Liver (tissue), 9 donors: ENCODE results near the gene NCDN. TPM values are rescaled to one million over a fixed set of nuclear protein-coding genes. Genes with fewer than 3 reads are reported as not detected.

ENCODE experiments used
- DNase-seq: peaks from one replicate; pipeline ENCODE4 v3.0.0-alpha.2; 2017; ENCODE audit warnings: low spot score
- H3K27ac ChIP-seq, 2 donors: one replicate each; pipeline ENCODE4 v1.7.0; 2013; ENCODE audit warnings: inconsistent platforms in 2 of 2, low read length in 2 of 2, control low read depth in 1 of 2, low read depth in 1 of 2, mild to moderate bottlenecking in 1 of 2
- H3K27me3 ChIP-seq, 4 donors: one replicate each; pipeline versions ENCODE4 v1.6.1 to v1.7.0; 2013; ENCODE audit warnings: low read length in 3 of 4, inconsistent platforms in 1 of 4, mild to moderate bottlenecking in 1 of 4, moderate library complexity in 1 of 4; ENCODE audit not compliant: control insufficient read depth in 4 of 4, insufficient read depth in 4 of 4
- H3K36me3 ChIP-seq, 4 donors: one replicate each; pipeline versions ENCODE4 v1.6.1 to v1.7.0; 2013; ENCODE audit warnings: low read length in 3 of 4, mild to moderate bottlenecking in 3 of 4, low read depth in 1 of 4, moderate library complexity in 1 of 4; ENCODE audit not compliant: control insufficient read depth in 4 of 4, insufficient read depth in 3 of 4
- H3K4me1 ChIP-seq, 4 donors: one replicate each; pipeline versions ENCODE4 v1.6.1 to v1.7.0; 2013; ENCODE audit warnings: low read length in 3 of 4, mild to moderate bottlenecking in 3 of 4, moderate library complexity in 1 of 4; ENCODE audit not compliant: control insufficient read depth in 4 of 4, insufficient read depth in 4 of 4
- H3K4me3 ChIP-seq, 3 donors: one replicate each; pipeline versions ENCODE4 v1.6.1 to v1.7.0; 2013; ENCODE audit warnings: low read length in 3 of 3, control low read depth in 1 of 3, low read depth in 1 of 3, mild to moderate bottlenecking in 1 of 3
- H3K9ac ChIP-seq, 2 donors: one replicate each; pipeline ENCODE4 v1.7.0; 2013; ENCODE audit warnings: low read length in 2 of 2, mild to moderate bottlenecking in 2 of 2, moderate library complexity in 2 of 2, control low read depth in 1 of 2, low read depth in 1 of 2
- H3K9me3 ChIP-seq, 4 donors: one replicate each; pipeline versions ENCODE4 v1.6.1 to v1.7.0; 2013; ENCODE audit warnings: low read length in 3 of 4; ENCODE audit not compliant: control insufficient read depth in 4 of 4
- EGR1 ChIP-seq, 2 donors: IDR thresholded peaks; 2 replicates each; pipeline ENCODE4 v1.6.1; 2016 to 2018; ENCODE audit warnings: antibody characterized with exemption in 2 of 2, low read depth in 2 of 2
- FOXA1 ChIP-seq: IDR thresholded peaks from 2 replicates; pipeline ENCODE4 v1.6.1; 2016; ENCODE audit warnings: antibody characterized with exemption
- FOXA2 ChIP-seq: IDR thresholded peaks from 2 replicates; pipeline ENCODE4 v1.6.1; 2016; ENCODE audit warnings: antibody characterized with exemption
- GABPA ChIP-seq, 2 donors: IDR thresholded peaks in 1 of 2; conservative IDR thresholded peaks in 1 of 2; 2 replicates each; pipeline ENCODE4 v1.6.1; 2016; ENCODE audit warnings: antibody characterized with exemption in 2 of 2, mild to moderate bottlenecking in 1 of 2, moderate library complexity in 1 of 2
- HNF4A ChIP-seq, 2 donors: conservative IDR thresholded peaks; 2 replicates each; pipeline ENCODE4 v1.6.1; 2016; ENCODE audit warnings: antibody characterized with exemption in 2 of 2, mild to moderate bottlenecking in 2 of 2
- HNF4G ChIP-seq: IDR thresholded peaks from 2 replicates; pipeline ENCODE4 v1.6.1; 2016; ENCODE audit warnings: antibody characterized with exemption
- JUND ChIP-seq, 2 donors: IDR thresholded peaks; 2 replicates each; pipeline ENCODE4 v1.6.1; 2016; ENCODE audit warnings: antibody characterized with exemption in 2 of 2
- NR2F2 ChIP-seq: IDR thresholded peaks from 2 replicates; pipeline ENCODE4 v1.6.1; 2016; ENCODE audit warnings: antibody characterized with exemption
- RAD21 ChIP-seq, 2 donors: IDR thresholded peaks; 2 replicates each; pipeline ENCODE4 v1.6.1; 2016; ENCODE audit warnings: antibody characterized with exemption in 2 of 2, mild to moderate bottlenecking in 2 of 2
- RXRA ChIP-seq, 2 donors: IDR thresholded peaks; 2 replicates each; pipeline ENCODE4 v1.6.1; 2017 to 2018; ENCODE audit warnings: antibody characterized with exemption in 2 of 2, mild to moderate bottlenecking in 1 of 2
- TAF1 ChIP-seq: conservative IDR thresholded peaks from 2 replicates; pipeline ENCODE4 v1.6.1; 2016; ENCODE audit warnings: antibody characterized with exemption, mild to moderate bottlenecking
- WGBS: extraction: QIAGEN DNeasy Blood & Tissue Kit; methylation state at CpG from one replicate; pipeline ENCODE4 v1.1.7; 2013; 5-methylcytosine and 5-hydroxymethylcytosine counted together
- polyA plus RNA-seq, 2 donors: library from polyadenylated mRNA; stranded (reverse) in 1 of 2; unstranded in 1 of 2; fragments of 200-250 nt in 1 of 2; fragments of >200 nt in 1 of 2; fragmentation: Nextera tagmentation in 1 of 2; extraction: Ambion mirVana in 1 of 2; gene quantifications; one replicate each; pipeline versions ENCODE4 v1.2.1 to v1.2.3, GENCODE V29; 2013 to 2015
- total RNA-seq, 2 donors: library from RNA; depleted of rRNA; stranded (reverse); fragments of >200 nt; gene quantifications; one replicate each; pipeline ENCODE4 v1.2.3, GENCODE V29; 2014
- TF ChIP-seq, protein P1 (sequence below): IDR thresholded peaks from 2 replicates; pipeline ENCODE4 v1.6.1; 2016; ENCODE audit warnings: antibody characterized with exemption, mild to moderate bottlenecking
- TF ChIP-seq, protein P2 (sequence below): IDR thresholded peaks from 2 replicates; pipeline ENCODE4 v1.6.1; 2016; ENCODE audit warnings: antibody characterized with exemption
- TF ChIP-seq, protein P3 (sequence below): IDR thresholded peaks from 2 replicates; pipeline ENCODE4 v1.6.1; 2016; ENCODE audit warnings: antibody characterized with exemption
- TF ChIP-seq, protein P4 (sequence below): IDR thresholded peaks from 2 replicates; pipeline ENCODE4 v1.6.1; 2016; ENCODE audit warnings: antibody characterized with exemption
- TF ChIP-seq, protein P5 (sequence below): fragments of 150-350 bp; IDR thresholded peaks from 2 replicates; pipeline ENCODE4 v1.5.1; 2017; ENCODE audit warnings: improper control_type of control experiment, low read depth, low read length; ENCODE audit not compliant: missing input control
- donor health status: healthy.
- donor health status: healthy.
- donor health status: healthy.
- donor health status: healthy.
- donor health status: healthy.

The NCDN gene
- total and polyA plus RNA-seq, 4 donors = 2.7 to 7.9 (median 5.6) TPM

DNA sequence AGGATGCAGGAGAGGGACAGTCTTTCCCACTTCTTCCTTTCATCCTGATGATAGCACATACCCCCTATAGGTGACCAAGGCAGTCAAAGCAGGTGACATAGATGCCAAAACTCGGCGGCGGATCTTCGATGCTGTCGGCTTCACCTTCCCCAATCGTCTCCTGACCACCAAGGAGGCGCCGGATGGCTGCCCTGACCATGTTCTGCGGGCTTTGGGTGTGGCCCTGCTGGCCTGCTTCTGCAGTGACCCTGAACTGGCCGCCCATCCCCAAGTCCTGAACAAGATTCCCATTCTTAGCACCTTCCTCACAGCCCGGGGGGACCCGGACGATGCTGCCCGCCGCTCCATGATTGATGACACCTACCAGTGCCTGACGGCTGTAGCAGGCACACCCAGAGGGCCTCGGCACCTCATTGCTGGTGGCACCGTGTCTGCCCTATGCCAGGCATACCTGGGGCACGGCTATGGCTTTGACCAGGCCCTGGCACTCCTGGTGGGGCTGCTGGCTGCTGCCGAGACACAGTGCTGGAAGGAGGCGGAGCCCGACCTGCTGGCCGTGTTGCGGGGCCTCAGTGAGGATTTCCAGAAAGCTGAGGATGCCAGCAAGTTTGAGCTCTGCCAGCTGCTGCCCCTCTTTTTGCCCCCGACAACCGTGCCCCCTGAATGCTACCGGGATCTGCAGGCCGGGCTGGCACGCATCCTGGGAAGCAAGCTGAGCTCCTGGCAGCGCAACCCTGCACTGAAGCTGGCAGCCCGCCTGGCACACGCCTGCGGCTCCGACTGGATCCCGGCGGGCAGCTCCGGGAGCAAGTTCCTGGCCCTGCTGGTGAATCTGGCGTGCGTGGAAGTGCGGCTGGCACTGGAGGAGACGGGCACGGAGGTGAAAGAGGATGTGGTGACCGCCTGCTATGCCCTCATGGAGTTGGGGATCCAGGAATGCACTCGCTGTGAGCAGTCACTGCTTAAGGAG is 2.9 kb downstream of the NCDN start:
- Histone ChIP-seq H3K4me1 (peaks cover 0 to 40% (median 29%) of the 10 kb centered on the region in 4 donors), H3K27me3 (no peaks in the 10 kb centered on the region), H3K36me3 (peaks cover 0 to 4% (median 3%) of the 10 kb centered on the region in 4 donors), H3K9ac (no peak overlapping the region), H3K9me3 (no peaks in the 10 kb centered on the region), H3K27ac (no peak overlapping the region), H3K4me3 (no peak overlapping the region)
- DNase-seq = no peak
- 55% methylated on average over 44 of the region's 44 CpGs for WGBS
- no peak for TF ChIP-seq FOXA1

DNA sequence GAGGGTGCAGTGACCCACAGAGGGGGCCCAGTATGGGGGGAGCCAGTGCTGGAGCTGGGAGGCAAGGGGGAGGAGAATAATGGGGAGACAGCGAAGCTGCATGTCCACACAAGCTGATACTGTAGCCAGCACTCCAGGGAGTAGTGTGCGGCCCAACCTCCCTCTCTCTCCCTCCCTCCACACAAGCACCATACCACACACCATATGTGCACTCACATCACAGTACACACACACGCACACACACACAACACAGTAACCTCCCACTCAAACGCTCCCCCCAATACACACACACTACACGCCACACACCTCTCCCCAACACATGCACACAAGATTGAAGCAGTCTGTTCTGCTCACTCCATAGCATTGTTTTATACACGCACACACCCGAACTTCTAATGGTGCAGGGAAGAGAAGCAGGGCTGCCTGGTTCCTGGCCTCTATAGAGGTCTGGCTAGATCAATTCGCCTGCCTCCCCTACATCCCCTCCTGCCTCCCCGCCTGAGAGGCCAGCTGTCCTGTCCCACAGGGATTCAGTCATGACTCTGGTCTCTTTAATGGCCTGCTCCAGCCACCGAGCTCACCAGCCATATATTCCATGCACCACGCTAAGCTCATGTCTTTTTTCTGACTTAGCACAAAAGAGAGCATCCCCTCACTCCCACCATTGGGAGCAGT is 3.8 kb downstream of the NCDN start:
- Histone ChIP-seq H3K4me1 (peaks cover 0 to 31% (median 20%) of the 10 kb centered on the region in 4 donors), H3K9ac (no peak overlapping the region), H3K27ac (no peak overlapping the region), H3K4me3 (no peak overlapping the region), H3K27me3 (no peaks in the 10 kb centered on the region), H3K36me3 (peaks cover 0 to 6% (median 3%) of the 10 kb centered on the region in 4 donors), H3K9me3 (no peaks in the 10 kb centered on the region)
- TF ChIP-seq HNF4A (conservative IDR thresholded peaks at IDR 0.05) (no peak), HNF4G (no peak), NR2F2 (no peak)
- no peak for DNase-seq
- 95% methylated on average over 11 of the region's 11 CpGs for WGBS

DNA sequence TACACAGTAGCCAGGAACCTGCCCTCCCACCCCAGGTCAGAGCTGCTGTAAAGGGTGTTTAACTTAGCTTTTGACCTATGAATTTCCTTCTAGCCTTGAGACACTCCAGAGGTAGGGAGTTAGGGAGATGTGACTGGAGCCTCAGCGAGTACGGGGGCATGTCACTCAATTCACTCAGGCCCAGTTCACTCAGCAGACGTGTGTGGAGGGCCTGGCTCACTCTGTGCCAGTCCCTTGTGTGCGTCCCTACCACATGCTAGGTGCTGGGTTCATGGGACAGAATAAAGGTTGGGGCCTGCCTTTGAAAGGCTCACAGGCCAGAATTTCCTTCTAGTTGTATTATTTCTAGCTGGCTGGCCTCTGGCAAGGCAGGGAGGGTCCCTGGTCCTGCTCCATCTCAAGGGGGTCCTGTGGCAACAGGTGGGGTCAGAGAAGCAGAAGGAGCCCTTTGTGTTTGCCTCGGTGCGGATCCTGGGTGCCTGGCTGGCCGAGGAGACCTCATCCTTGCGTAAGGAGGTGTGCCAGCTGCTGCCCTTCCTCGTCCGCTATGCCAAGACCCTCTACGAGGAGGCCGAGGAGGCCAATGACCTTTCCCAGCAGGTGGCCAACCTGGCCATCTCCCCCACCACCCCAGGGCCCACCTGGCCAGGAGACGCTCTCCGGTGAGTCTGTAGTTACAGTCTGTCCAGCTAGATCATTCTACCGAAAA is 4.5 kb downstream of the NCDN start:
- Histone ChIP-seq H3K4me3 (no peak overlapping the region), H3K36me3 (peaks cover 0 to 6% (median 3%) of the 10 kb centered on the region in 4 donors), H3K9me3 (no peaks in the 10 kb centered on the region), H3K27me3 (no peaks in the 10 kb centered on the region), H3K27ac (no peak overlapping the region), H3K4me1 (peaks cover 0 to 26% (median 16%) of the 10 kb centered on the region in 4 donors), H3K9ac (no peak overlapping the region)
- TF ChIP-seq NR2F2 (no peak), RXRA (IDR thresholded peaks at IDR 0.05) (no peak), RAD21 (IDR thresholded peaks at IDR 0.05) (no peak), JUND (IDR thresholded peaks at IDR 0.05) (no peak), TAF1 (no peak), HNF4G (no peak), GABPA (IDR thresholded peaks at IDR 0.05 in 1 of 2, conservative IDR thresholded peaks at IDR 0.05 in 1 of 2) (no peak), FOXA2 (no peak), EGR1 (IDR thresholded peaks at IDR 0.05; ENCODE audit: low read depth in 2 of 2) (no peak)
- TF ChIP-seq, protein P1, sequence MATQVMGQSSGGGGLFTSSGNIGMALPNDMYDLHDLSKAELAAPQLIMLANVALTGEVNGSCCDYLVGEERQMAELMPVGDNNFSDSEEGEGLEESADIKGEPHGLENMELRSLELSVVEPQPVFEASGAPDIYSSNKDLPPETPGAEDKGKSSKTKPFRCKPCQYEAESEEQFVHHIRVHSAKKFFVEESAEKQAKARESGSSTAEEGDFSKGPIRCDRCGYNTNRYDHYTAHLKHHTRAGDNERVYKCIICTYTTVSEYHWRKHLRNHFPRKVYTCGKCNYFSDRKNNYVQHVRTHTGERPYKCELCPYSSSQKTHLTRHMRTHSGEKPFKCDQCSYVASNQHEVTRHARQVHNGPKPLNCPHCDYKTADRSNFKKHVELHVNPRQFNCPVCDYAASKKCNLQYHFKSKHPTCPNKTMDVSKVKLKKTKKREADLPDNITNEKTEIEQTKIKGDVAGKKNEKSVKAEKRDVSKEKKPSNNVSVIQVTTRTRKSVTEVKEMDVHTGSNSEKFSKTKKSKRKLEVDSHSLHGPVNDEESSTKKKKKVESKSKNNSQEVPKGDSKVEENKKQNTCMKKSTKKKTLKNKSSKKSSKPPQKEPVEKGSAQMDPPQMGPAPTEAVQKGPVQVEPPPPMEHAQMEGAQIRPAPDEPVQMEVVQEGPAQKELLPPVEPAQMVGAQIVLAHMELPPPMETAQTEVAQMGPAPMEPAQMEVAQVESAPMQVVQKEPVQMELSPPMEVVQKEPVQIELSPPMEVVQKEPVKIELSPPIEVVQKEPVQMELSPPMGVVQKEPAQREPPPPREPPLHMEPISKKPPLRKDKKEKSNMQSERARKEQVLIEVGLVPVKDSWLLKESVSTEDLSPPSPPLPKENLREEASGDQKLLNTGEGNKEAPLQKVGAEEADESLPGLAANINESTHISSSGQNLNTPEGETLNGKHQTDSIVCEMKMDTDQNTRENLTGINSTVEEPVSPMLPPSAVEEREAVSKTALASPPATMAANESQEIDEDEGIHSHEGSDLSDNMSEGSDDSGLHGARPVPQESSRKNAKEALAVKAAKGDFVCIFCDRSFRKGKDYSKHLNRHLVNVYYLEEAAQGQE = no peak
- TF ChIP-seq, protein P2, sequence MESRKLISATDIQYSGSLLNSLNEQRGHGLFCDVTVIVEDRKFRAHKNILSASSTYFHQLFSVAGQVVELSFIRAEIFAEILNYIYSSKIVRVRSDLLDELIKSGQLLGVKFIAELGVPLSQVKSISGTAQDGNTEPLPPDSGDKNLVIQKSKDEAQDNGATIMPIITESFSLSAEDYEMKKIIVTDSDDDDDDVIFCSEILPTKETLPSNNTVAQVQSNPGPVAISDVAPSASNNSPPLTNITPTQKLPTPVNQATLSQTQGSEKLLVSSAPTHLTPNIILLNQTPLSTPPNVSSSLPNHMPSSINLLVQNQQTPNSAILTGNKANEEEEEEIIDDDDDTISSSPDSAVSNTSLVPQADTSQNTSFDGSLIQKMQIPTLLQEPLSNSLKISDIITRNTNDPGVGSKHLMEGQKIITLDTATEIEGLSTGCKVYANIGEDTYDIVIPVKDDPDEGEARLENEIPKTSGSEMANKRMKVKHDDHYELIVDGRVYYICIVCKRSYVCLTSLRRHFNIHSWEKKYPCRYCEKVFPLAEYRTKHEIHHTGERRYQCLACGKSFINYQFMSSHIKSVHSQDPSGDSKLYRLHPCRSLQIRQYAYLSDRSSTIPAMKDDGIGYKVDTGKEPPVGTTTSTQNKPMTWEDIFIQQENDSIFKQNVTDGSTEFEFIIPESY = no peak
- TF ChIP-seq, protein P3, sequence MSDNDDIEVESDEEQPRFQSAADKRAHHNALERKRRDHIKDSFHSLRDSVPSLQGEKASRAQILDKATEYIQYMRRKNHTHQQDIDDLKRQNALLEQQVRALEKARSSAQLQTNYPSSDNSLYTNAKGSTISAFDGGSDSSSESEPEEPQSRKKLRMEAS = no peak
- TF ChIP-seq, protein P4, sequence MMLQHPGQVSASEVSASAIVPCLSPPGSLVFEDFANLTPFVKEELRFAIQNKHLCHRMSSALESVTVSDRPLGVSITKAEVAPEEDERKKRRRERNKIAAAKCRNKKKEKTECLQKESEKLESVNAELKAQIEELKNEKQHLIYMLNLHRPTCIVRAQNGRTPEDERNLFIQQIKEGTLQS = no peak
- TF ChIP-seq, protein P5, sequence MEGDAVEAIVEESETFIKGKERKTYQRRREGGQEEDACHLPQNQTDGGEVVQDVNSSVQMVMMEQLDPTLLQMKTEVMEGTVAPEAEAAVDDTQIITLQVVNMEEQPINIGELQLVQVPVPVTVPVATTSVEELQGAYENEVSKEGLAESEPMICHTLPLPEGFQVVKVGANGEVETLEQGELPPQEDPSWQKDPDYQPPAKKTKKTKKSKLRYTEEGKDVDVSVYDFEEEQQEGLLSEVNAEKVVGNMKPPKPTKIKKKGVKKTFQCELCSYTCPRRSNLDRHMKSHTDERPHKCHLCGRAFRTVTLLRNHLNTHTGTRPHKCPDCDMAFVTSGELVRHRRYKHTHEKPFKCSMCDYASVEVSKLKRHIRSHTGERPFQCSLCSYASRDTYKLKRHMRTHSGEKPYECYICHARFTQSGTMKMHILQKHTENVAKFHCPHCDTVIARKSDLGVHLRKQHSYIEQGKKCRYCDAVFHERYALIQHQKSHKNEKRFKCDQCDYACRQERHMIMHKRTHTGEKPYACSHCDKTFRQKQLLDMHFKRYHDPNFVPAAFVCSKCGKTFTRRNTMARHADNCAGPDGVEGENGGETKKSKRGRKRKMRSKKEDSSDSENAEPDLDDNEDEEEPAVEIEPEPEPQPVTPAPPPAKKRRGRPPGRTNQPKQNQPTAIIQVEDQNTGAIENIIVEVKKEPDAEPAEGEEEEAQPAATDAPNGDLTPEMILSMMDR = no peak
- no peak for DNase-seq
- WGBS = 94% methylated on average over 15 of the region's 15 CpGs
